Measurements from ENCODE around the gene ITPRID2.

The ITPRID2 gene

GRCh38 chr2:181882246-181883020 is 9.1 kb upstream of the ITPRID2 start:
- DNase-seq, result peak; percentile 43

DNA sequence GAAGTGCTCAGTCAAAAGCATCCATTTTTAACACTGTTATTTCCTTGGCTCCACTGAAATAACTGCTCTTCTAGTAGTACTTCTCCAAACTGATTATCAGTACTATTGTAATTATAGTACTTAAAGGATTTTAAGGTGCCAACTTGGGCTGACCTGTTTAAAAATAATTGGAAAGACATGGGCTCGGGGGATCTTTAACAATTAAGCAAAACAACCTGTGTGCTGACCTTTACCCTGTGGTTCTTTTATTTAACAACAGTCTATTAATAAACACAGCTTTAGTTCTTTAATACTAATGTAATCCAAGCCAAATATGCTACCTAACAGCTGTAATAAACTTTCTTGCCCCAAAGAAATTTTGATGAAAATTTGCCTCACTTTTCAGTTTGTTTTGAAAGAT is 6.9 kb upstream of the ITPRID2 start:
- DNase-seq, result no peak

GRCh38 chr2:181885096-181885495 is 6.4 kb upstream of the ITPRID2 start:
- no peak for DNase-seq

DNA sequence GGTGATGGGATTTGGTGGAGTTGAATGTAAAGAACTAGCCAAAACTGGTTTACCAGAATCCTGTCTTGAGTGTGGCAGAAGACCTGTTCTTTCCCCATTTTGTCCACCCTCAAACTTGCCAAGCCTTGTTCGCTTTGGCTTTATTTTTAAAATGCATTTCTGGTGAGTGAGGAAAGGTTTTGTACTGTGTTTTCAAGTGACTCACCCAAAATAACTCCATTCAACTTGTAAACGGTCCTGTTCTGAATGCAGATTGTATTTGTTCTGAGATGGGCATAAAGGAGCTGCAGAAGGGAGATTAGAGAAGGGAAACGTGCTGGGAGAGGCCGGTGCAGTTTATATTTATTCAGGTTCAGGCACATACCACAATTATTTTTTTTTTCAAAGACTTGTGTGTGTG is 5.3 kb upstream of the ITPRID2 start:
- DNase-seq, result peak; percentile 19

GRCh38 chr2:181887045-181887444 is 4.5 kb upstream of the ITPRID2 start:
- DNase-seq, result no peak

DNA sequence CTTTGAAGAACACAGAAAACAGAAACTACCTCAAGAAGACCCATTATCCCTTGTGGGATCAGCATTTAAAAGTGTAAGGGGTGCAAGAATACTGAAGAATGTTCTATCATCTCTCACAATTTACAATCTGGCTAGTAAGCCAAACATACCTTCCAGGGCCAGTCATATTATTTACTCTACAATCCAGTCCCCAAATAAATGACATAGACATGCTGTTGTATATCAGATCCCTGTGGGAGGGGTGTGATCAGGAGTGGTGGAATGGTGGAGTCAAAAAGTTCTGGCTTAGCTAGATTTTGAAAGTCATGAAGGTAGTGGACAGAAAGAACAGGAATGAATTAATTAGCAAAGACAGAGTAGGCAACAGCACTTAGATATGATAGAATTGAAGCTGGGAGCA is 1.8 kb upstream of the ITPRID2 start:
- peak; percentile 4 for DNase-seq

- no peak for DNase-seq
Observed at GRCh38 chr2:181890271-181890670, 1.3 kb upstream of the ITPRID2 start.

- DNase-seq, result peak; percentile 77
Observed at GRCh38 chr2:181891966-181892798, 652 bp downstream of the ITPRID2 start.

DNA sequence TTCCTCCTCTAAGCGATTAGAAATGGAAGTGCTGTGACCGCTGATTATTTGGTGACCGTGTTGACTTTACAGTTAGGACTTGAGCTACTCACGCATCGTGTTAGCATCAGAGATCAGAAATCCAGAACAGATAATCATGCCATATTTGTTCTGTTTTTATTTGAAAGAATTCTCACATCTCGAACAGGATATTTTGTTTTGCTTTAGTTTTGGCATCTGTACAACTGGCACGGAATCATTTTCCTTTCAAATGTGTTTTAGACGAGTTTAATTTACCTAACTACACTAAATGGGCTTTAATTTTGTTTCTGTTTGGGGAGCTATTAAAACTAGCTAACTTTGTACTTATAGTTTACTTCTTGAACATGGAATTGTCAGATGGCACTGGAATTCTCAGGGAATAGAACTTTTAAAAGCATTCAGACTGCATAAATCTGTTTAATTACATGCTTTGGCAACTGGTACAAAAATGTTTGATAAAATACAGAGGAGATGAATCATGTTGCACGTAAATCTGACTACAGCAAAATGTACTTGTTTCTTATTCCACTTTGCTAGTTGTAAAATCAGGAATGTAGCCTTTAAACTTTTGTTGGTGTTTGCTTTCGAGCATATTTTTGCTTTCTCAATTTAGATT is 1.4 kb downstream of the ITPRID2 start:
- DNase-seq, result peak; percentile 35

- DNase-seq, result no peak
Observed at GRCh38 chr2:181894381-181894780, 2.9 kb downstream of the ITPRID2 start.

DNA sequence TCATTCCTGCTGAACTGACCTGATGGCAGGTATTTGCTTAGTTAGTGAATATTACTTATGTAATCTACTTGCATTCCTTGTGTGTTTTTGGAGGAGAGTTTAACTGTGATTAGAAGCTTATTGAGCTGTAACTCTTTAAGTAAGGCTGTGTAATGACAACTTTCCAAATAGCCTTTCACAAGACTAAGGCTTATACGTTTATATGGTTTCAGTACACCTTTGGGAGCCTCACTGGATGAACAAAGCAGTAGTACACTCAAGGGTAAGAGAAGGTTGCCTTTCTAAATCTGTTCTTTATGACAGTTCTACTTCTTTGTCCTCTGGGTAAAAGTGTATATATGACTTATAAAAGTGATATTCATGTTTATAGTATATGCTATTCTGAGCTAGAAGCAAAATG is 4.3 kb downstream of the ITPRID2 start:
- no peak for DNase-seq

DNA sequence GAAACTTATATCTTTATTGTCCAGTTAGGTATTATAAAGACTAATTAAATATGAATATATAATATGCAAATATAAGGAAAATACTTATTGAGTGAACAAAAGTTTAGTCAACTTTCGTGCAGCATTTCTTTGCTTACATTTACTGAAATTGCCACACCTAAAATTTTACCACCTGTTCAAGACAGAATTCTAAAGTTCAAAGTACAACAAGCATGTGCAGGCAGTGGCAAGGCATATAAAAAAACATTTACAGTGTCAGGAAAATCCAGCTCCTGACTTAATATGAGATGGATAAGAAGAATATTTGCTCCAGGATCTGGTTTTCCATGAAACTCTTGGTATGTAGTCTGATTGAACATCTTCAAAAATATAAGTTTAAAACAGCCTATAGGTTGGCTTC is 4.8 kb downstream of the ITPRID2 start:
- no peak for DNase-seq

DNA sequence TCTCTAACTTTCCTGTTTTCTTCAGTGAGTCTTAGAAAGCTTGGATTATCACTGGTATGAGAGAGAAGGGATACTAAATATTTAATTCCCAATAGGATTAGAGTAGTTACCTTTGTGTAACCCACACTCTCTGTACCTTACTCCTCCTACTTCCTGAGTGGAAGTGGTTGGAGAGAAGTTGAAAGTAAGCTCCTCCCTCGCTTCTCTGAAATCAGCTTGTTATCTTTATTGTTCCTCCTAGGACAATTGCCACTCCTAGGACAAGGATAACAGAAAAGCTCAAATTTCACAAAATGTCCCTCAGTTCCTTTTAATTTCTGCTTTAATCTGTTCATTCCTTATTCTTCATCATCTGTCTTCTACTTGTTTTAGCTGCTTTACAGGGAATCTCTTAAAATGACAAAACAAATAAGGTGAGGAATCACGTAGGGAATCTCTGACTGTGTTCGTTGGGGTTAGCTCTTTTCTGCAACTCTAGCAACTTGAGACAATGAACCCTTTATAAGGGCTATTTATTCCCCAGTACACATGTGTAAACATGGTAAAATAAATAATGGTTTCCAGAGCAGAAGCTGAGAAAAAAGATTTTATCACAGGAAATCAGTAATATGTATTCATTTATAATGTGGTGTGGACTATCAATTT is 8.6 kb downstream of the ITPRID2 start:
- no peak for DNase-seq

DNA sequence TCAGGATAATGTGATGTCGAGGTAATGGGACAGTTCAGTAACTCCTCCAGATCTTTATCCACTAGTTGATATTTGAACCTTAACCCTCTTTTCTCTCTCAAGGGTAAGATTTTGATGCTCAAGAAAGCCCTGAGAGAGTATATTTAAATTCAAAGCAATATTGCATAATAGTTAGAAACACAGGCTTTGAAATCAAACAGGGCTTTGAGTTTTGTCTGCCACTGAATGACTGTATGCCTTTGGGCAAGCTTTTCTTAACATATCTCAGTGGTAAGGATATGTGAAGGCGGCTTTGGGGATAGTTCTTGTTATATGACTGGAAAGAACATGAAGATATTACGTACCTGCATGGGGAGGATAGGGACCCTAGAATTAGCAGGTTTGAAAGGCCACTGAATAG is 11.1 kb downstream of the ITPRID2 start:
- no peak for DNase-seq

DNA sequence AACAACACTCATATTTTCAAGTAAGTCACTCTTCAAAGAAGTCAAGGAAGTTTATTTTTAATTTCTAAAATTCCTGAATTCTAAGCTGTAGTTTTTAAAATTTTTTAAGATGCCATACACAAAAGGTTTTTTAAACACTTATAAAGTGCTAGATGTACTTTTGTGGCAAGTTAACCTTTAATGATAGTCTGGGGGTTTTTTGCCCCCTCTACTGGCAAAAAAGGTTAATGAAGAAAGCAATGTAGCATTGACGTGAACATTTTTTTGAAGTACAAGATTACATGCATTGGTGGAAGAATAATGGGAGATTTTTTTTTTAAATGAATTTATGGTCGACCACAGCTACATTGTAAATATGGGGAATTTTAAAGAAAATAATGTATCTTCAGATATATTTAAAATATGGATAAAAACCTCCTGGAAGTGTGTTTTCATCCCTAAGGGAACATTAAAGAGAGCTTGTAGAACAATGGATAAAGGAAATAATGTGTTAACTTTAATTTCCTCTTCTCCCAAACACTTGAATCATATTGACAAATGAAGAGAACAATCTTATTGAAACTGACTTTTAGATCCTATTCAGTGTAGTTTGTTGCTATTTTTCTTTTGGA is 12.6 kb downstream of the ITPRID2 start:
- peak; percentile 53 for DNase-seq

- no peak for DNase-seq
Observed at GRCh38 chr2:181907057-181907456, 15.5 kb downstream of the ITPRID2 start.

- no peak for DNase-seq
Observed at GRCh38 chr2:181907635-181908034, 16.1 kb downstream of the ITPRID2 start.

DNA sequence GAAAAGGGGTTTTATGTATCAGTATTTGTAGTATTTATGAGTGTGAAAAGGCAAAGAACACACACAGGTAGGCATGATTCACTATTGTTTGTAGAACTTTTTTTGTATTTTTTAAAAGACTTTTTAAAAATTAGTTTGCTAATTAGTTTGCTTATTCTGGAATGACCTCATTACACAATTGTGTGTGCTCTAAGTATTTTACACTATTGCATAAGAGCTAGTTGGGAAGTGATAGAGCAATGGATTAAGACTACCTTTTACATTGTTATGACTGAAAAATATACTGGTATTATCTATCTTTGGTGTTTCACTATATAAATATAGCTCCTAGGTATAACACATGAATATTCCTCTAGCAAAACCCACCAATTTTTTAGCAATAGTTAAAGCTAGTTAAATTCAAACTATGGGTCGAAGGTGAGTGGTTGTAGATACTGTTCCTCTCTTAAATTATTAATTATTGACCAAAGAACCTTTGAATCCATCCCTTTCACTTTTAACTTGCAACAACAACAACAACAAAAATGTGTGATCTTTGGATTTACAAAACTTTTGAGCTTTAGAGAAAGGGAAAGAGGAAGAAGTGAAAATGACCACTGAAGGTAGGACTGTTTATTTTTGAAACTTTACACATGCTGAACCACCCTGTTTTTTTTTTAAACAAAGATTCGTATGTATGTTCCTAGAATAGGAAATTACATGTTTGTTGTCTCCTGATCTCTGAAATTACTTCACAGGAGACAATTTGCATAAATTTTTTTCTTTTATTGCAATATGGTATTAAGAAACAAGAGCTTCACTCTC is 18.7 kb downstream of the ITPRID2 start:
- DNase-seq, result no peak

GRCh38 chr2:181911830-181912229 is 20.3 kb downstream of the ITPRID2 start:
- no peak for DNase-seq

GRCh38 chr2:181915102-181915501 is 23.6 kb downstream of the ITPRID2 start:
- no peak for DNase-seq

All from fibroblast of skin of back (primary cell).